Measurements from ENCODE around the gene THRAP3. TPM values are rescaled to one million over a fixed set of nuclear protein-coding genes. Genes with fewer than 3 reads are reported as not detected.

The THRAP3 gene
- total and polyA plus RNA-seq, 2 of the 8 experiments (the other 6 are each of a cell fraction or from before 2014, with no cell fraction given), result 40.2 to 183 TPM

GRCh38 chr1:36247538-36247937 lies 23.3 kb downstream of the THRAP3 start:
- peaks cover 13 to 17% of the 10 kb centered on the region in 2 experiments for H4K20me1 ChIP-seq (replicated peaks in 1 of 2; ENCODE audit: control insufficient read depth in 1 of 2, insufficient read depth in 2 of 2, low read length in 2 of 2)
- no peak overlapping the region for H3K56ac ChIP-seq (replicated peaks; ENCODE audit: insufficient read length, low read depth, low read length)
- no peak overlapping the region for H4K5ac ChIP-seq (ENCODE audit: insufficient read length, low read depth, low read length)
- no peaks in the 10 kb centered on the region for H3K4me1 ChIP-seq (replicated peaks in 1 of 4; ENCODE audit: control insufficient read depth in 3 of 4, insufficient read depth in 4 of 4, low read length in 3 of 4)
- no peak overlapping the region for H3K4ac ChIP-seq (replicated peaks; ENCODE audit: insufficient read length, low read depth, low read length)
- no peak overlapping the region for H2AFZ ChIP-seq (ENCODE audit: low read length)
- TF ChIP-seq, protein P1, sequence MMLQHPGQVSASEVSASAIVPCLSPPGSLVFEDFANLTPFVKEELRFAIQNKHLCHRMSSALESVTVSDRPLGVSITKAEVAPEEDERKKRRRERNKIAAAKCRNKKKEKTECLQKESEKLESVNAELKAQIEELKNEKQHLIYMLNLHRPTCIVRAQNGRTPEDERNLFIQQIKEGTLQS (IDR thresholded peaks at IDR 0.05; ENCODE audit: insufficient read depth, low read depth, low read length), result no peak
- no peak for TF ChIP-seq SIRT6 (IDR thresholded peaks at IDR 0.05; ENCODE audit: low read length)
- TF ChIP-seq POU5F1 (IDR thresholded peaks at IDR 0.05; ENCODE audit: low read depth, low read length), result no peak
- no peak for TF ChIP-seq CTBP2 (IDR thresholded peaks at IDR 0.05; ENCODE audit: borderline replicate concordance, insufficient read depth, insufficient read length, low read length)
- TF ChIP-seq EP300 (IDR thresholded peaks at IDR 0.05; ENCODE audit: borderline replicate concordance in 1 of 2, low read depth in 2 of 2, low read length in 2 of 2), result no peak
- no peak for TF ChIP-seq POLR2AphosphoS5 (IDR thresholded peaks at IDR 0.05; ENCODE audit: low read depth, low read length)
- no peak for TF ChIP-seq POLR2A (IDR thresholded peaks at IDR 0.05; ENCODE audit: control extremely low read depth in 1 of 2, low read depth in 2 of 2, low read length in 2 of 2)
- no peak for TF ChIP-seq NRF1 (IDR thresholded peaks at IDR 0.05; ENCODE audit: low read depth, low read length)
- H4K8ac ChIP-seq (ENCODE audit: extremely low read depth, insufficient read depth, low read length), result no peak overlapping the region
- peaks cover 0 to 4% (median 0%) of the 10 kb centered on the region in 4 experiments; a peak in 4 of 8 replicates for H3K36me3 ChIP-seq (ENCODE audit: control insufficient read depth in 2 of 4, insufficient read depth in 4 of 4, low read length in 3 of 4)
- DNase-seq (ENCODE audit: low read depth in 1 of 2, low spot score in 2 of 2), result no peak
- peaks cover 11% of the 10 kb centered on the region; the same call in 1 of the 2 replicates for H3K79me1 ChIP-seq (ENCODE audit: low read depth, low read length)
- H3K23ac ChIP-seq (ENCODE audit: insufficient read length), result no peak overlapping the region
- no peak overlapping the region for H2BK120ac ChIP-seq (replicated peaks; ENCODE audit: low read depth, low read length)
- H3K79me2 ChIP-seq (ENCODE audit: control insufficient read depth in 1 of 2, insufficient read depth in 2 of 2, low read length in 2 of 2), result peaks cover 41 to 89% of the 10 kb centered on the region in 2 experiments
- no peak overlapping the region for H3K18ac ChIP-seq (ENCODE audit: extremely low read depth, low read length)
- H2BK20ac ChIP-seq (ENCODE audit: low read length), result no peak overlapping the region
- FAIRE-seq, result no peak
- peaks cover 3% of the 10 kb centered on the region; the same call in 1 of the 2 replicates for H3K23me2 ChIP-seq (ENCODE audit: low read depth, low read length)
- no peak overlapping the region for H2BK15ac ChIP-seq (ENCODE audit: low read length)
- no peak overlapping the region for H3K4me3 ChIP-seq (ENCODE audit: extremely low read depth in 1 of 4, insufficient read depth in 2 of 4, low read depth in 3 of 4, low read length in 4 of 4)
- POLR2A ChIA-PET (ENCODE audit: partially characterized antibody), result interaction anchor here (0.8 to 3.7 kb wide), 6 partner anchors 8 to 29 kb away, joined by 3 to 16 read pairs (median 4); partner anchors contain the start of gene THRAP3
- H3K4me2 ChIP-seq (ENCODE audit: insufficient read depth in 1 of 2, low read depth in 2 of 2, low read length in 2 of 2), result no peak overlapping the region
- no peak overlapping the region for H2AK5ac ChIP-seq (ENCODE audit: low read depth, low read length)
- no peaks in the 10 kb centered on the region for H3K9me3 ChIP-seq (ENCODE audit: insufficient read depth in 2 of 2, low read depth in 1 of 2, low read length in 1 of 2)
- no peak overlapping the region for H3K14ac ChIP-seq (ENCODE audit: insufficient read length)
- H2BK12ac ChIP-seq (ENCODE audit: low read depth, low read length), result no peak overlapping the region
- no peak overlapping the region for H2BK5ac ChIP-seq (ENCODE audit: low read depth, low read length)
- no peaks in the 10 kb centered on the region for H3K27me3 ChIP-seq (replicated peaks in 1 of 4; ENCODE audit: control insufficient read depth in 3 of 4, extremely low read depth in 1 of 4, insufficient read depth in 3 of 4, low read length in 3 of 4)
- H4K91ac ChIP-seq (replicated peaks; ENCODE audit: insufficient read length, low read length), result no peak overlapping the region
- 93% methylated on average over 2 of the region's 3 CpGs; no CpG with 5 or more reads in 1 of the 2 experiments for WGBS, 2 experiments (ENCODE audit: extremely low coverage in 1 of 2, insufficient coverage in 1 of 2, insufficient read length in 1 of 2, insufficient replicate concordance in 2 of 2, low coverage in 1 of 2, low lambda C conversion rate in 2 of 2, missing lambda C conversion rate in 1 of 2)
- CTCF ChIA-PET (ENCODE audit: partially characterized antibody), result interaction anchor here (1.4 to 1.9 kb wide), 3 partner anchors 11 to 103 kb away, joined by 3 to 8 read pairs (median 4); no protein-coding TSS in a partner anchor
- no peak overlapping the region for H3K27ac ChIP-seq (ENCODE audit: low read depth, low read length)
- no peak overlapping the region for H3K9ac ChIP-seq (replicated peaks in 1 of 4; ENCODE audit: extremely low read depth in 1 of 4, low read depth in 3 of 4, low read length in 3 of 4)

Data from H1 (cell line).